ENCODE data around the gene TARDBP. TPM values are rescaled to one million over a fixed set of nuclear protein-coding genes. Genes with fewer than 3 reads are reported as not detected.

The TARDBP gene
- total and polyA plus RNA-seq, 9 of the 15 experiments (the other 6 are each of a cell fraction or from before 2014, with no cell fraction given) = 122 to 515 (median 243) TPM

GRCh38 chr1:10967090-10967489 is 45.4 kb upstream of the TARDBP start (continued):
- peak; percentile 42 for TF ChIP-seq USF2 (CRISPR knock-in tag; IDR thresholded peaks at IDR 0.05)
- no peak for TF ChIP-seq NR2C1 (IDR thresholded peaks at IDR 0.05)
- no peak for TF ChIP-seq NR2C1 (tag; IDR thresholded peaks at IDR 0.05)
- no peak for TF ChIP-seq SNAPC5 (CRISPR knock-in tag; IDR thresholded peaks at IDR 0.05)
- TF ChIP-seq RBBP5 (IDR thresholded peaks at IDR 0.05; ENCODE audit: borderline replicate concordance, insufficient read depth, low read length, poor library complexity, severe bottlenecking) = no peak
- no peak for TF ChIP-seq CBFB (CRISPR knock-in tag; IDR thresholded peaks at IDR 0.05)
- TF ChIP-seq USF1 (CRISPR knock-in tag; IDR thresholded peaks at IDR 0.05) = peak; percentile 49
- TF ChIP-seq BRF1 (IDR thresholded peaks at IDR 0.05; ENCODE audit: borderline replicate concordance, extremely low read depth, insufficient read length) = no peak
- peak; percentile 47 for TF ChIP-seq RBM25 (IDR thresholded peaks at IDR 0.05; ENCODE audit: low read depth, low read length, severe bottlenecking)
- no peak for TF ChIP-seq TRIM24 (IDR thresholded peaks at IDR 0.05)
- no peak for TF ChIP-seq ZNF778 (CRISPR knock-in tag; IDR thresholded peaks at IDR 0.05)
- peak; percentile 43 for TF ChIP-seq ZFP36 (IDR thresholded peaks at IDR 0.05; ENCODE audit: low read depth, low read length, partially characterized antibody)
- no peak for TF ChIP-seq TBL1XR1 (IDR thresholded peaks at IDR 0.05; ENCODE audit: low read length in 2 of 2)
- TF ChIP-seq EGR1 (conservative IDR thresholded peaks at IDR 0.05) = no peak
- TF ChIP-seq ZNF511 (CRISPR knock-in tag; IDR thresholded peaks at IDR 0.05) = no peak
- TF ChIP-seq STAT6 (CRISPR knock-in tag; IDR thresholded peaks at IDR 0.05) = no peak
- no peak for TF ChIP-seq SMARCC2 (IDR thresholded peaks at IDR 0.05; ENCODE audit: low read depth)

All from K562 (cell line).